GM12801 (cell line): ENCODE measurements around the gene EYS.

ENCODE experiments used
- TF ChIP-seq, protein P1 (sequence below): IDR thresholded peaks from one replicate; pipeline ENCODE4 v1.5.1; 2011; ENCODE audit warnings: control low read depth; ENCODE audit not compliant: insufficient read length; ENCODE audit errors: extremely low read depth

Gene EYS

DNA sequence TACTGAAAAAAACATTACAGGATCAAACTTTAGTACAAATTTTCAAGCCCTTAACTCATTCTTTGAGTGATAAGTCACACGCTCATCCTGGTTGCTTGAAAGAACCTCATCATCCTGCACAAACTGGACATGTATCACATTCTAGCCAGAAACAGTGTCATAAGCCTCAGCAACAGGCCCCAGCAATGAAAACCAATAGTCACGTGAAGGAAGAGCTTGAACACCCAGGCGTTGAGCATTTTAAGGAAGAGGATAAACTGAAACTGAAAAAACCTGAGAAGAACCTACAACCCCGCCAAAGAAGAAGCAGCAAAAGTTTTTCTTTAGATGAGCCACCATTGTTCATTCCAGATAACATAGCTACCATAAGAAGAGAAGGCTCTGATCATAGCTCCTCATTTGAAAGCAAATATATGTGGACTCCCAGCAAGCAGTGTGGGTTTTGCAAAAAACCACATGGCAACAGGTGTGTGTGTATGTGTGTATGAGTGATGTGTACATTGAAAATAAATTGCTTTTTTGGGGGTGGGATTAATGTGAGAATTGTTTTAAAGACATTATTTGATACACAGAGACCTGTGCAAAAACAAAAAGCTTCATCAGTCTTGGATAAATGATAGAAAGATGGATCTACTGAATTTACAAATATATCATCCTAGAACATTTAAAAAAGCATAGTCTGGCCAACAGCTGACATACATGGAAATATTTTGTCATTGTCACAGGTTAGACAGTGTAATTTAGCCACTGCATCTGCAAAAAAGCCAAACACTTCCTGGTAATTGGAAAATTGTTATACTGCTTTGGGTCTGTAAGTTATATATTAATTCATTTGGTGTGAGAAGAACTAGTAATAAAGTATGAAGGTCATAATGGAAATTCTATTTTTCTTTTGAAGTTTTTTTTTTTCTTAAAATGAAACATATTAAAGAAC lies 2021.3 kb downstream of the EYS start:
- TF ChIP-seq, protein P1, sequence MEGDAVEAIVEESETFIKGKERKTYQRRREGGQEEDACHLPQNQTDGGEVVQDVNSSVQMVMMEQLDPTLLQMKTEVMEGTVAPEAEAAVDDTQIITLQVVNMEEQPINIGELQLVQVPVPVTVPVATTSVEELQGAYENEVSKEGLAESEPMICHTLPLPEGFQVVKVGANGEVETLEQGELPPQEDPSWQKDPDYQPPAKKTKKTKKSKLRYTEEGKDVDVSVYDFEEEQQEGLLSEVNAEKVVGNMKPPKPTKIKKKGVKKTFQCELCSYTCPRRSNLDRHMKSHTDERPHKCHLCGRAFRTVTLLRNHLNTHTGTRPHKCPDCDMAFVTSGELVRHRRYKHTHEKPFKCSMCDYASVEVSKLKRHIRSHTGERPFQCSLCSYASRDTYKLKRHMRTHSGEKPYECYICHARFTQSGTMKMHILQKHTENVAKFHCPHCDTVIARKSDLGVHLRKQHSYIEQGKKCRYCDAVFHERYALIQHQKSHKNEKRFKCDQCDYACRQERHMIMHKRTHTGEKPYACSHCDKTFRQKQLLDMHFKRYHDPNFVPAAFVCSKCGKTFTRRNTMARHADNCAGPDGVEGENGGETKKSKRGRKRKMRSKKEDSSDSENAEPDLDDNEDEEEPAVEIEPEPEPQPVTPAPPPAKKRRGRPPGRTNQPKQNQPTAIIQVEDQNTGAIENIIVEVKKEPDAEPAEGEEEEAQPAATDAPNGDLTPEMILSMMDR = no peak

DNA sequence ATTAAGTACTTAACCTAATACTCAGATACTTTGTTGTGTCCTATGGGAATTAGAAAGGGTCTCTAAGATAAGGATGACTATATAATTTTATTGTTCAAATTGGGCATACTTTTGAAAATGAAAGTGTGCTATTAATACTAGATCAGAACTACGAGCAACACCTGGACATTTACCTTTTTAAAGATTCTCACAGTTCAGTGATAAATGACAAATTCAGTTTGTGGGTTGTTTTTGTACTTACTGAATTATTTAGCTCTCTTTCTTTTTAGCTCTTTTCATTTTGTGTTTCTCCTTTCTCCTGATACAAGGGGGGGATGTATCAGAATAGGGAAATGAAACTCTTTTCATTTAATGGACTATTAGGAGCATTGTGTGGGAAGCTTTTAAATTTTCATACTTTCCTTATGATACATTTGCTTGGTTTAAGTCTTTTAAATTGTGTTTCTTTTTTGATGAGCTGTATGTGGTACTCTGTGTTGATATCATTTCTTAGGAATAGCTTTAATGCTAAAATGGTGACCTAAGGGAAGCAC lies 2023.9 kb downstream of the EYS start:
- TF ChIP-seq, protein P1 = no peak

DNA sequence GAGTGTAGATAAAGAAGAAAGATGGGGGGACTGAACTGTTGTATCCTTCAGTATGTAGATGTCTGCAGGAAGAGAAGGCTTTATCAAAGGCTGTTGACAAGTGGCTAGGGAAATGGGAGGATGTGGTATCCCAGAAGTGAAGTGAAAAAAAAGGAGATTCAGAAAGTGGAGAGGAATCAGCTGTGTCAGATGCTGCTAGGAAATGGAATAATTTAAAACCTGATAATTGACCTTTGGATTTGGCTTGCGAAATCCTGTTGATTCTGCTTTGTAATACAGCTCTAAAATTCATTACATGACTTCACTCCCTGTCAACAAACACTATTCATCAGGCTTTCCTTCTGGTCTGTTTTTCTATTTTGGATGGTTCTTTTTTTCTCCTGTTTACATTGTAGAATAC lies 2029.7 kb downstream of the EYS start:
- TF ChIP-seq, protein P1 = no peak

DNA sequence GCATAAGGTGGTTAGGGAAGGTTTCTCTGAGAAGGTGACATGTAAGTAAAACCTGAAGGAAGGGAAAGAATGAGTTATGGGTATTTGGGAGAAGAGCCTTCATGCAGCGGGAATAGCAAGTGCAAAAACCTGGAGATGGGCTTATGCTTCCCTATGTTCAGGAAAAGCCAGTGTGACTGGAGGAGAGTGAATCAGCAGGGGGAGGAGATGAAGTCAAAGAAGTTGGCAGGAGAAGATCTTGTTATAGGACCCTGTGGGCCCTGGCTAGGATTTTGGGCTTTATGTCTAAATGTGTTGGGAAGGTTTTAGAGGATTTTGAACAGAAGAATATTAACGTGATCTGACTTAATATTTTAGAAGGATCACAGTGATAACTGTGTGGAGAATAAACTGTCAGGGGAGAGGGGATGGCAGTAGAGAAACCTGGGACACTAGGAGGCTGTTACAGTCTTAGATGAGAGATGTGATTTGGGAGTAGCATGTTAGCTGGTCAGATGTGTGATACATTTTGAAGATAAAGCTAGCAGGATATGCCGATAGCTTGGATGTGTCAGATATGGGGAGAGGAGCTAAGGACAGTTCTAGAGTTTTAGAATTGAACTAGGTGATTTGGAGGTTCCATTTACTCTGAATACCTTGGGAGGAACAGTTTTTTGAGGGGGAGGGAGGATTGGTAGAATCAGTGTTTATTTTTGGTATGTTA lies 2030.5 kb downstream of the EYS start:
- TF ChIP-seq, protein P1 = no peak

DNA sequence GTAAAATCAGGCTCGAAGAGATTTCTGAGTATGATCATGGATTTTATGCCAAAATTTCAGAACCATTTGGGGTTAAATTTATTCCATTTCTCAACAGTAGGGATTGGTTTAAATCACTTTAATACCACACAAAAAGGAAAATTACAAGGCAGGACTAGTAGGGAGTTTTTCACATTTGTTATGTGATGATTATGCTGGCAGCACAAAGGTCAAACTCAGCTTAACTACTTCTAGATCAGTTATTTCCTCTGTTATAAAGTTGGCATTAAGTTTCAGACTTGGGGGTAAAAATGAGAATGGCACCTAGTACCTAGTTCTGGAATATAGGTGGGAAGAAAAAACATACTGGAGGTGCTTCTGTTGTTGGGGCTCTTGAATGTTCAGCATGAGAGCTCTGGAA lies 2031.9 kb downstream of the EYS start:
- TF ChIP-seq, protein P1 = no peak

DNA sequence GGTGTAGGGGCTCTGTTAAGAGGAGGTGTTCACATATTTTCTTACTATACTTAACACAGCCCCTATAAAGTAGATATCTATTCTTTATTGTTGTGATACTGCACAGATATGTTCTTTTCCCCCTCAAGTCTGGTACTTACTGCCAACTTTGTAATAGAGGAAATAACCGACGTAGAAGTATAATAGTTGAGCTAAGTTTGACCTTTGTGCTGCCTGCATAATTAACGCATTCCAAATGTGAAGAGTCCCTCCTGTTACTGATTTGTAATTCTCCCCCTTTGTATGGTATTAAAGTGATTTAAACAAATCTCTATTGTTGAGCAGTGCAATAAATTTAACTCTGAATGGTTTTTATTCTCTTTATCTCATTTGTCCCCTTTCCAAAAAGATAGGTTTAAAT lies 2032.4 kb downstream of the EYS start:
- TF ChIP-seq, protein P1 = no peak

DNA sequence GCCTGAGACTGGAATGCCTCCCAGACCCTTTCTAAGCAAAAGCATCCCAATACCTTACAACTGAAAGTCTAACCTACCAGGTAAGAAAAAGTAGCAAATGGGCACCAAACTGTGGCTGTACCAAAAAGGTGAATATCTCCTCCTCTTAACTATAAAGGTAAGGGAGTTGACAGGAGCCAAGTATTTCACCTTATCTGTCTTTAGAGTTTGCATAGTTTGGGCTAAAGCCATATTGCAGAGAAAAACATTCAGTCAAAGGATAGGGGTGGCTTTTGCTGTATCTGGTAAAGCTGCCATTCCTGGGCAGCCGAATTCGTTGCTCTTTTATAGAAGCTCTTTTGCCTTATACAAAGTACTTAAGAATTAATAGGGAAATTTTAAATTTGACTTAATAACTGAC lies 2033.3 kb downstream of the EYS start:
- TF ChIP-seq, protein P1 = no peak
